Esophagus squamous epithelium (tissue), 5 donors: ENCODE measurements around the gene ACTBL2. TPM values are rescaled to one million over a fixed set of nuclear protein-coding genes. Genes with fewer than 3 reads are reported as not detected.

Experiments
- DNase-seq: peaks from one replicate; lab custom pipeline; 2025; lab: John Stamatoyannopoulos, UW
- H3K27ac ChIP-seq, 4 donors: fragments of 200-600 bp; sonication (generic); one replicate each; pipeline ENCODE4 v1.5.1; 2016 to 2019; ENCODE audit warnings: mild to moderate bottlenecking in 1 of 4
- H3K27me3 ChIP-seq, 4 donors: fragments of 200-600 bp; sonication (generic); 1 replicate in 3 of 4; 2 replicates in 1 of 4; pipeline versions ENCODE4 v1.5.1 to v1.6.0; 2017 to 2021; ENCODE audit warnings: antibody characterized with exemption in 1 of 4
- H3K36me3 ChIP-seq, 3 donors: fragments of 200-600 bp; sonication (generic); one replicate each; pipeline ENCODE4 v1.5.1; 2016 to 2019
- H3K4me1 ChIP-seq, 3 donors: fragments of 200-600 bp; sonication (generic); one replicate each; pipeline ENCODE4 v1.5.1; 2017 to 2019
- H3K4me3 ChIP-seq, 4 donors: fragments of 200-600 bp; sonication (generic); 1 replicate in 3 of 4; 2 replicates in 1 of 4; pipeline ENCODE4 v1.5.1; 2016 to 2019; ENCODE audit warnings: mild to moderate bottlenecking in 2 of 4, moderate library complexity in 1 of 4
- H3K9me3 ChIP-seq, 3 donors: fragments of 200-600 bp; sonication (generic); one replicate each; pipeline ENCODE4 v1.5.1; 2016 to 2019
- POLR2A ChIP-seq, 4 donors: fragments of 450-650 bp; IDR thresholded peaks; one replicate each; pipeline ENCODE4 v1.6.1; 2017; ENCODE audit warnings: antibody characterized with exemption in 4 of 4, mild to moderate bottlenecking in 4 of 4, moderate library complexity in 3 of 4
- WGBS, 2 donors: methylation state at CpG; one replicate each; pipeline ENCODE4 v1.1.5; 2018; 5-methylcytosine and 5-hydroxymethylcytosine counted together
- intact Hi-C: fragments of 100-400 bp; cut with DNase I; formaldehyde crosslinking; loops from one replicate; pipeline ENCODE4 v1.15.0; 2022
- total RNA-seq, 4 donors: library from RNA; depleted of rRNA; stranded (reverse); fragments of >200 nt; gene quantifications; one replicate each; pipeline ENCODE4 v1.1.0, GENCODE V29; 2016
- TF ChIP-seq, protein P1 (sequence below), 6 experiments: fragments of 450-650 bp in 4 of 6; fragments of 200-600 bp in 2 of 6; sonication (generic) in 2 of 6; IDR thresholded peaks; one replicate each; pipeline ENCODE4 v1.5.1; 2016 to 2019; ENCODE audit warnings: antibody characterized with exemption in 6 of 6, mild to moderate bottlenecking in 4 of 6, moderate library complexity in 4 of 6
- donor health status: DM: yes; HTN: yes; CAD: no.

Gene ACTBL2
- total RNA-seq, 4 donors from 2014 or later: not detected

DNA sequence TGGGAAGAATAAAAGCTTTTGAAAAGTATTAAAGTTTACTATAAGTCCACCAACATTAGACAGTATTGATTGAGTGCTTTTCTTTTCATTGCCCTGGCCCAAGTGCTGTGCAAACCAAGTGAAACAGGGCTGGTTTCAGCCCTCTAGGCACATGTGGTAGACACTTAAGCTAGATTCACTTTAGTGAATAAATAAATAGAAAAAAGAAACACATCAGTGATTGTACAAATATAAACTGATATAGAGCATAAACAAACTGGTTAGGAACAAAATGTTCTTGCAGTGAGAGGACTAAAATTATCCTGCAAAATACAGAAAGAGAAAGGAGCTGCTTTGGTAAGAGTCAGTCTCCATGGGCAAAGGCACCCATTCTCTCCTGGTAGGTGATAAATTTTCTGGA lies 29.7 kb downstream of the ACTBL2 start:
- Histone ChIP-seq H3K4me3 (no peak overlapping the region), H3K27me3 (no peaks in the 10 kb centered on the region), H3K4me1 (peaks cover 0 to 30% (median 0%) of the 10 kb centered on the region in 3 donors), H3K9me3 (no peaks in the 10 kb centered on the region), H3K36me3 (no peaks in the 10 kb centered on the region), H3K27ac (peak overlapping the region in 3 of 4 donors; percentile 20 to 61 (median 30))
- DNase-seq: no peak
- intact Hi-C loops: no loop called here
- no peak for TF ChIP-seq POLR2A (IDR thresholded peaks at IDR 0.05)
- TF ChIP-seq, protein P1, sequence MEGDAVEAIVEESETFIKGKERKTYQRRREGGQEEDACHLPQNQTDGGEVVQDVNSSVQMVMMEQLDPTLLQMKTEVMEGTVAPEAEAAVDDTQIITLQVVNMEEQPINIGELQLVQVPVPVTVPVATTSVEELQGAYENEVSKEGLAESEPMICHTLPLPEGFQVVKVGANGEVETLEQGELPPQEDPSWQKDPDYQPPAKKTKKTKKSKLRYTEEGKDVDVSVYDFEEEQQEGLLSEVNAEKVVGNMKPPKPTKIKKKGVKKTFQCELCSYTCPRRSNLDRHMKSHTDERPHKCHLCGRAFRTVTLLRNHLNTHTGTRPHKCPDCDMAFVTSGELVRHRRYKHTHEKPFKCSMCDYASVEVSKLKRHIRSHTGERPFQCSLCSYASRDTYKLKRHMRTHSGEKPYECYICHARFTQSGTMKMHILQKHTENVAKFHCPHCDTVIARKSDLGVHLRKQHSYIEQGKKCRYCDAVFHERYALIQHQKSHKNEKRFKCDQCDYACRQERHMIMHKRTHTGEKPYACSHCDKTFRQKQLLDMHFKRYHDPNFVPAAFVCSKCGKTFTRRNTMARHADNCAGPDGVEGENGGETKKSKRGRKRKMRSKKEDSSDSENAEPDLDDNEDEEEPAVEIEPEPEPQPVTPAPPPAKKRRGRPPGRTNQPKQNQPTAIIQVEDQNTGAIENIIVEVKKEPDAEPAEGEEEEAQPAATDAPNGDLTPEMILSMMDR (IDR thresholded peaks at IDR 0.05): no peak

DNA sequence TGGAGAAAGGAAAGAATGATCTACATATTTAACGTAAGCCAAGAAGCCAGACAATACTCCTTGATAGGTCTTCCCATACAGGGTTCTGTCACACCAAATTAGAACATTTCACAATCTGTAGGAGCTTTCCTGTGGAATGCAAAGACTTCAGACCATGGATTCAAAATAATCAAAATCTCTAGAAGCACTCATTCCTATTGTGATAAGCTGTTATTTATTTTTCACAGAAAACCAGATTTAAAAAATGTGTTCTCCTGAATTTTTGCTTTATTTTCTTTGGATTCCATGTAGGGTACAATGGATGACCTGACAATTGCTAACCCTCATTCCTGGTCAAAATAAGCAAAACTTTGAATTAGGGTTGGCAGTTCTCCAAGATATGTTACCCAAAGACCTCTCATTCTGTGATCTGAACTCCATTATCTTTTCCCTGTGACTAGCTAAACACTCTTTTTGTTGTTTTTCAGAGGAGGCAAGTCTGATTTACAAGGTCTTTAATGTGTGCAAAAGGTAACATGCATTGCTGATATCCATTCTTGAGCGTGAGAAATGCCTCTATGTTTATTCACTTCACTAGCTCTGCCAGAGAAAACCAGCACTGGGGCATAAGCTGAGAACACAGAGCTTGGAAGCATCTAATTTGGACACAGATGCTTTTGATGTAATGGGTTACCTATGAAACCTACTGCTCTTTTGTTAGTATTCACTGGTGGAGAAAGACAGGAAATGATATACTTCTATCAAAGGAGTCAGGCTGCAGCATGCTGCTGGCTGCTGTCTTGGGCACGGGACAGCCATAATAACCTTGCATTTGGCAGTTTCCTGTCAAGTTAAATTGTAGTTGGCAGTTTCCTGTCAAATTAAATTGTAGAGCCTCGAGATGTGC lies 31.4 kb downstream of the ACTBL2 start:
- WGBS, 2 donors: 34 to 48% methylated on average over 4 of the region's 4 CpGs
- Histone ChIP-seq H3K9me3 (no peaks in the 10 kb centered on the region), H3K4me1 (peaks cover 0 to 25% (median 0%) of the 10 kb centered on the region in 3 donors)

GRCh38 chr5:57448751-57449150 lies 33.9 kb downstream of the ACTBL2 start:
- Histone ChIP-seq H3K27ac (no peak overlapping the region), H3K36me3 (no peaks in the 10 kb centered on the region), H3K4me1 (peaks cover 0 to 19% (median 0%) of the 10 kb centered on the region in 3 donors), H3K9me3 (no peaks in the 10 kb centered on the region), H3K27me3 (no peaks in the 10 kb centered on the region), H3K4me3 (no peak overlapping the region)
- 71 to 80% methylated on average over 1 of the region's 1 CpG for WGBS, 2 donors
- no peak for DNase-seq
- TF ChIP-seq POLR2A (IDR thresholded peaks at IDR 0.05): no peak
- TF ChIP-seq, protein P1 (IDR thresholded peaks at IDR 0.05): no peak
- intact Hi-C loops: no loop called here

More for the DNA sequence above, 31.4 kb downstream of the ACTBL2 start:
- intact Hi-C loops: no loop called here
- peak overlapping the region in 1 of 4 donors; percentile 59 for H3K27ac ChIP-seq
- TF ChIP-seq, protein P1 (IDR thresholded peaks at IDR 0.05): no peak
- TF ChIP-seq POLR2A (IDR thresholded peaks at IDR 0.05): no peak
- H3K4me3 ChIP-seq: no peak overlapping the region
- DNase-seq: no peak
- no peaks in the 10 kb centered on the region for H3K36me3 ChIP-seq
- H3K27me3 ChIP-seq: no peaks in the 10 kb centered on the region

- Histone ChIP-seq H3K4me3 (no peak overlapping the region), H3K27ac (no peak overlapping the region), H3K36me3 (no peaks in the 10 kb centered on the region), H3K27me3 (no peaks in the 10 kb centered on the region), H3K9me3 (no peaks in the 10 kb centered on the region), H3K4me1 (peaks cover 0 to 19% (median 0%) of the 10 kb centered on the region in 3 donors)
- TF ChIP-seq, protein P1 (IDR thresholded peaks at IDR 0.05): no peak
- TF ChIP-seq POLR2A (IDR thresholded peaks at IDR 0.05): no peak
- 71 to 74% methylated on average over 4 of the region's 4 CpGs for WGBS, 2 donors
- intact Hi-C loops: no loop called here
- no peak for DNase-seq
These were observed 34.3 kb downstream of the ACTBL2 start for GRCh38 chr5:57448287-57448686.

GRCh38 chr5:57447658-57448057 lies 35.0 kb downstream of the ACTBL2 start:
- no peak for DNase-seq
- H3K4me1 ChIP-seq: peaks cover 0 to 16% (median 0%) of the 10 kb centered on the region in 3 donors
- H3K27me3 ChIP-seq: no peaks in the 10 kb centered on the region
- no peak for TF ChIP-seq POLR2A (IDR thresholded peaks at IDR 0.05)
- TF ChIP-seq, protein P1 (IDR thresholded peaks at IDR 0.05): no peak
- no peaks in the 10 kb centered on the region for H3K36me3 ChIP-seq
- no peaks in the 10 kb centered on the region for H3K9me3 ChIP-seq
- H3K27ac ChIP-seq: no peak overlapping the region
- intact Hi-C loops: no loop called here
- no peak overlapping the region for H3K4me3 ChIP-seq
